Jurkat, Clone E6-1 (cell line): ENCODE results near the gene TMTC4.
"Not testable (repeated sequence)": the region's sequence is repeated elsewhere in the genome, so short reads cannot be mapped to it uniquely, and the experiment has no call there.

Experiments
- DNase-seq: peaks from one replicate; pipeline ENCODE4 v3.0.0-alpha.2; 2011; ENCODE audit warnings: low read depth, low spot score
- H3K4me3 ChIP-seq: 2 replicates; pipeline ENCODE4 v1.5.1; 2011; ENCODE audit warnings: mild to moderate bottlenecking, low read length, control low read depth, moderate library complexity

TMTC4 gene

GRCh38 chr13:100637380-100637779 is 37.2 kb downstream of the TMTC4 start:
- DNase-seq, result no peak
- H3K4me3 ChIP-seq, result no peak overlapping the region

- no peak for DNase-seq
- H3K4me3 ChIP-seq, result no peak overlapping the region
Measured at GRCh38 chr13:100636441-100636840, 38.2 kb downstream of the TMTC4 start.

- no peak overlapping the region for H3K4me3 ChIP-seq
- DNase-seq, result no peak
Measured at GRCh38 chr13:100636004-100636403, 38.6 kb downstream of the TMTC4 start.

- no peak for DNase-seq
- no peak overlapping the region for H3K4me3 ChIP-seq
Measured at GRCh38 chr13:100634696-100635095, 39.9 kb downstream of the TMTC4 start.

GRCh38 chr13:100633461-100633860 is 41.1 kb downstream of the TMTC4 start:
- no peak for DNase-seq
- no peak overlapping the region for H3K4me3 ChIP-seq

- H3K4me3 ChIP-seq, result no peak overlapping the region
- no peak for DNase-seq
Measured at GRCh38 chr13:100630555-100630954, 44.0 kb downstream of the TMTC4 start.

- DNase-seq, result no peak
- no peak overlapping the region for H3K4me3 ChIP-seq
Measured at GRCh38 chr13:100627120-100627519, 47.5 kb downstream of the TMTC4 start.

GRCh38 chr13:100625447-100625846 is 49.1 kb downstream of the TMTC4 start:
- no peak for DNase-seq
- no peak overlapping the region for H3K4me3 ChIP-seq

GRCh38 chr13:100620792-100621191 is 53.8 kb downstream of the TMTC4 start:
- H3K4me3 ChIP-seq, result no peak overlapping the region
- no peak for DNase-seq

GRCh38 chr13:100619940-100620339 is 54.7 kb downstream of the TMTC4 start:
- H3K4me3 ChIP-seq, result no peak overlapping the region
- no peak for DNase-seq

- not testable (repeated sequence) for DNase-seq, H3K4me3 ChIP-seq
Measured at GRCh38 chr13:100618897-100619296, 55.7 kb downstream of the TMTC4 start.

GRCh38 chr13:100613031-100613430 is 61.6 kb downstream of the TMTC4 start:
- H3K4me3 ChIP-seq, result no peak overlapping the region
- DNase-seq, result no peak

- DNase-seq, result no peak
- H3K4me3 ChIP-seq, result no peak overlapping the region
Measured at GRCh38 chr13:100611678-100612492, 62.7 kb downstream of the TMTC4 start.

GRCh38 chr13:100610391-100611347 is 63.9 kb downstream of the TMTC4 start:
- H3K4me3 ChIP-seq, result no peak overlapping the region
- no peak for DNase-seq

GRCh38 chr13:100608906-100609305 is 65.7 kb downstream of the TMTC4 start:
- no peak for DNase-seq
- H3K4me3 ChIP-seq, result no peak overlapping the region

- no peak for DNase-seq
- H3K4me3 ChIP-seq, result no peak overlapping the region
Measured at GRCh38 chr13:100608489-100608888, 66.1 kb downstream of the TMTC4 start.

GRCh38 chr13:100604918-100605710 is 69.5 kb downstream of the TMTC4 start:
- no peak overlapping the region for H3K4me3 ChIP-seq
- DNase-seq, result no peak

GRCh38 chr13:100602493-100603111 is 72.0 kb downstream of the TMTC4 start:
- H3K4me3 ChIP-seq, result no peak overlapping the region
- DNase-seq, result no peak

GRCh38 chr13:100601716-100602115 is 72.9 kb downstream of the TMTC4 start:
- no peak overlapping the region for H3K4me3 ChIP-seq
- DNase-seq, result no peak
